ENCODE data around the gene TMEM17. TPM values are rescaled to one million over a fixed set of nuclear protein-coding genes. Genes with fewer than 3 reads are reported as not detected.

Gene TMEM17
- total RNA-seq, 1 donor from 2014 or later: 4.9 TPM

DNA sequence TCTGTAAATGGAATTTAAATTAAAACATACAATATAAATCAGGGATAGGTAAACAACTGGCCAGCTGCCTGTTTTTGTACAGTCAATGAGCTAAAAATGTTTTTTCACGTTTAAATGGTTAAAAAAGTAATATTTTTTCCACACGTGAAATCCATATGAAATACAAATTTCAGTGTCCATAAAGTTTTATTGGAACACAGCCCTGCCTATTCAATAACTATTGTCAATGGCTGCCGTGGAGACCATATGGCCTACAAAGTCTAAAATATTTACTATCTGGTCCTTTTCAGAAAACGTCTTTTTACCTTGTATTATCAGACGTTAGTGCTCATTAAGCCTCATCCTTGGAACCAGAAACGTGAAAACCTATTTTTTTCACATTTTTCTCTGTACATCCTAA, 1.3 kb downstream of the TMEM17 start:
- Histone ChIP-seq H3K27me3 (ENCODE audit: control insufficient read depth, insufficient read depth, low read length) (no peaks in the 10 kb centered on the region), H3K4me3 (ENCODE audit: low read depth, low read length) (no peak overlapping the region), H3K36me3 (ENCODE audit: control insufficient read depth, insufficient read depth, low read length) (no peaks in the 10 kb centered on the region)
- no peak for DNase-seq (ENCODE audit: low read depth)
- no peak for TF ChIP-seq CTCF (IDR thresholded peaks at IDR 0.05; ENCODE audit: insufficient read depth, low read length, poor library complexity, severe bottlenecking)

DNA sequence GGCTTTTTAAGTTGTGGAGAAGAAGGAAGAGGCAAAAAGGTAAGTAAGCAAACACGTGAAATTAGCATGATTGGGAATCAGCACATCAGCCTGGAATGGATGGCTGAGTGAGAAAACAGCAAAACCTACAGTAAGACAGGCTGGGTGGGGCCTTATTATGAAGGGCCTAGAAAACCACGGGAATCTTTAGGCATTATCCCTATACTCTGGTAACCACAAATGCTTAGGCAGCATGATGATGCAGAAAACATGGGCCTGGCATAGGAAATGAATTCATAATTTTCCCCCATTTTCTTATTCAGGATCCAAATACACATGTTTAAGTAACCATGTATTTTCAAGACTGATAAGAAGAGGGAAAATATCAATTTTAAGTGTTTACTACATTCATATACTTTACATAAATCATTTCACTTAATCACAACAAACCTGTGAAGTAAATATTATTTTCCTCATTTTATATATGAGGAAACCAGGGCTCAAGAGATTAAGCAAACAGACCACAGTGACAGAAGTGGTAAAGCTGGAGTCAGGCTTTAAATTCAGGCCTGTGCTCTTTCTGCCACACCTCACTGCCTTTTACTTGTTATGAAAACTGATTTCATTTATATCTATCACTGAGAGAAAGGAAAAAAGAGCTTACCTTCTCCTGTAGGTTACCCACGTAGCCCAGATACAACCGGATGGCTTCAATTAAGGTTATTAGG, 4.0 kb downstream of the TMEM17 start:
- Histone ChIP-seq H3K36me3 (ENCODE audit: control insufficient read depth, insufficient read depth, low read length) (no peaks in the 10 kb centered on the region), H3K27me3 (ENCODE audit: control insufficient read depth, insufficient read depth, low read length) (no peaks in the 10 kb centered on the region), H3K4me3 (ENCODE audit: low read depth, low read length) (no peak overlapping the region)
- DNase-seq (ENCODE audit: low read depth): no peak
- TF ChIP-seq CTCF (IDR thresholded peaks at IDR 0.05; ENCODE audit: insufficient read depth, low read length, poor library complexity, severe bottlenecking): no peak

- H3K4me3 ChIP-seq (ENCODE audit: low read depth, low read length): no peak overlapping the region
- DNase-seq (ENCODE audit: low read depth): no peak
- no peaks in the 10 kb centered on the region for H3K36me3 ChIP-seq (ENCODE audit: control insufficient read depth, insufficient read depth, low read length)
- no peak for TF ChIP-seq CTCF (IDR thresholded peaks at IDR 0.05; ENCODE audit: insufficient read depth, low read length, poor library complexity, severe bottlenecking)
- no peaks in the 10 kb centered on the region for H3K27me3 ChIP-seq (ENCODE audit: control insufficient read depth, insufficient read depth, low read length)
Measured at GRCh38 chr2:62501069-62501468, 4.9 kb downstream of the TMEM17 start.

DNA sequence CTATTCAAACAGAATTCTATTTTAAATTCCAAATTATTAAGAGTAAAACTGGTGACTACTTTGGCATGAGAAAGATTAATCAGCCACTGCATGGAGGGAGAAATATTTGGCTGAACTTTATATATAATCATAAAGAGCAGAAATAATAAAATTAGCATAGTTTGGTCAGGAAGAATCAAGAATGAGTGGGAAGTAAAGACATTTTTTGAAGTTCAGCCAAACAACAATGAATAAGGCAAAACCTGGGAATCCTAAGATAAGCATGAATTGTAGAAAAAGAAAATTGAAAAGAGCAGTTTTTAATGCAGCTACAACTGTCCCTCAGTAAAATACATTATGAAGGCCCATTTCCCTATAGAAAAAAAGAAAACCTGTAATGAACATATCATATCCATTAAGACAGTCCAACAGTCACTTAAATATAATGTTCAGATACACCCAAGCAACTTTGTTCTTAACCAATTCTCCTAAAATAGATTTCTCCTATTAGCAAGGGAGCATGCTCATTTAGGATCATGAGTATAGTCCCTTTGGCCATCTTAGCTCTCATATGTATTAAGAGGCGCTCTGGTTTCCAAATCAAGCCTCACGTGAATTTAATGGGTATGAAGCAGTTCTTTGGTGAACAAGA, 6.5 kb downstream of the TMEM17 start:
- Histone ChIP-seq H3K36me3 (ENCODE audit: control insufficient read depth, insufficient read depth, low read length) (no peaks in the 10 kb centered on the region), H3K4me3 (ENCODE audit: low read depth, low read length) (no peak overlapping the region), H3K27me3 (ENCODE audit: control insufficient read depth, insufficient read depth, low read length) (no peaks in the 10 kb centered on the region)
- DNase-seq (ENCODE audit: low read depth): no peak
- TF ChIP-seq CTCF (IDR thresholded peaks at IDR 0.05; ENCODE audit: insufficient read depth, low read length, poor library complexity, severe bottlenecking): no peak

GRCh38 chr2:62498739-62499138, 7.3 kb downstream of the TMEM17 start:
- Histone ChIP-seq H3K36me3 (ENCODE audit: control insufficient read depth, insufficient read depth, low read length) (no peaks in the 10 kb centered on the region), H3K4me3 (ENCODE audit: low read depth, low read length) (no peak overlapping the region), H3K27me3 (ENCODE audit: control insufficient read depth, insufficient read depth, low read length) (no peaks in the 10 kb centered on the region)
- no peak for TF ChIP-seq CTCF (IDR thresholded peaks at IDR 0.05; ENCODE audit: insufficient read depth, low read length, poor library complexity, severe bottlenecking)
- DNase-seq (ENCODE audit: low read depth): no peak

- no peaks in the 10 kb centered on the region for H3K36me3 ChIP-seq (ENCODE audit: control insufficient read depth, insufficient read depth, low read length)
- no peak for TF ChIP-seq CTCF (IDR thresholded peaks at IDR 0.05; ENCODE audit: insufficient read depth, low read length, poor library complexity, severe bottlenecking)
- no peaks in the 10 kb centered on the region for H3K27me3 ChIP-seq (ENCODE audit: control insufficient read depth, insufficient read depth, low read length)
- no peak overlapping the region for H3K4me3 ChIP-seq (ENCODE audit: low read depth, low read length)
- no peak for DNase-seq (ENCODE audit: low read depth)
Measured at GRCh38 chr2:62495761-62496160, 10.2 kb downstream of the TMEM17 start.

Data from kidney epithelial cell (primary cell).